RWPE2 (cell line): ENCODE results near the gene TMUB2.

Source experiments
- ATAC-seq: fragments of 200-7000 bp; cut with Tn5 transposase; 3 replicates; pipeline ENCODE4 v1.9.1; 2021; ENCODE audit warnings: low read depth
- DNase-seq: peaks from one replicate; pipeline ENCODE4 v3.0.0-alpha.2; 2020; ENCODE audit warnings: low spot score
- H3K27ac ChIP-seq: fragments of 450-650 bp; 2 replicates; pipeline ENCODE4 v1.5.1; 2017; ENCODE audit warnings: mild to moderate bottlenecking; ENCODE audit not compliant: poor library complexity, severe bottlenecking
- H3K27me3 ChIP-seq: fragments of 250-450 bp; sonication (Bioruptor Pico); 2 replicates; pipeline ENCODE4 v1.5.1; 2021; ENCODE audit warnings: mild to moderate bottlenecking, moderate library complexity; ENCODE audit not compliant: insufficient read depth, poor library complexity, severe bottlenecking
- H3K36me3 ChIP-seq: fragments of 250-450 bp; sonication (Bioruptor Pico); 2 replicates; pipeline ENCODE4 v1.5.1; 2020; ENCODE audit warnings: low read depth, mild to moderate bottlenecking, moderate library complexity
- H3K4me1 ChIP-seq: fragments of 250-450 bp; sonication (Bioruptor Pico); 2 replicates; pipeline ENCODE4 v1.5.1; 2021; ENCODE audit warnings: mild to moderate bottlenecking, moderate library complexity; ENCODE audit not compliant: insufficient read depth, poor library complexity, severe bottlenecking
- H3K4me3 ChIP-seq: fragments of 250-450 bp; sonication (Bioruptor Pico); 2 replicates; pipeline ENCODE4 v1.5.1; 2021; ENCODE audit warnings: mild to moderate bottlenecking, moderate library complexity; ENCODE audit not compliant: severe bottlenecking
- H3K9me3 ChIP-seq: fragments of 250-450 bp; sonication (Bioruptor Pico); 2 replicates; pipeline ENCODE4 v1.5.1; 2021; ENCODE audit warnings: mild to moderate bottlenecking, moderate library complexity; ENCODE audit not compliant: severe bottlenecking
- TF ChIP-seq, protein P1 (sequence below): fragments of 450-650 bp; IDR thresholded peaks from one replicate; pipeline ENCODE4 v1.5.1; 2017; ENCODE audit warnings: mild to moderate bottlenecking, moderate library complexity; ENCODE audit not compliant: poor library complexity, severe bottlenecking

Gene TMUB2

DNA sequence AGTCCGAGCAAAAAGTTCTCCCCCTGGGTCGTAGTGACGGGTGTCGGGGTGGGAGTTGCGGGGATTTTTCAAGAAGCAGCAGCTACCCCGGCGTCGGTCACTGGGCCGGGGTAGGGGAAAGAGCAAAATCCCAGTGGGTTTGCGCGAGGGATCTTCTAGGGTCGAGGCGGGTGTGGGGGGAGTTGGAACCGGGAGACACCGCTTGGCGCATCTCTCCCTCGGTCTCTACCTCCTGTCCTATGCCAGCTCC, 35.0 kb downstream of the TMUB2 start:
- TF ChIP-seq, protein P1, sequence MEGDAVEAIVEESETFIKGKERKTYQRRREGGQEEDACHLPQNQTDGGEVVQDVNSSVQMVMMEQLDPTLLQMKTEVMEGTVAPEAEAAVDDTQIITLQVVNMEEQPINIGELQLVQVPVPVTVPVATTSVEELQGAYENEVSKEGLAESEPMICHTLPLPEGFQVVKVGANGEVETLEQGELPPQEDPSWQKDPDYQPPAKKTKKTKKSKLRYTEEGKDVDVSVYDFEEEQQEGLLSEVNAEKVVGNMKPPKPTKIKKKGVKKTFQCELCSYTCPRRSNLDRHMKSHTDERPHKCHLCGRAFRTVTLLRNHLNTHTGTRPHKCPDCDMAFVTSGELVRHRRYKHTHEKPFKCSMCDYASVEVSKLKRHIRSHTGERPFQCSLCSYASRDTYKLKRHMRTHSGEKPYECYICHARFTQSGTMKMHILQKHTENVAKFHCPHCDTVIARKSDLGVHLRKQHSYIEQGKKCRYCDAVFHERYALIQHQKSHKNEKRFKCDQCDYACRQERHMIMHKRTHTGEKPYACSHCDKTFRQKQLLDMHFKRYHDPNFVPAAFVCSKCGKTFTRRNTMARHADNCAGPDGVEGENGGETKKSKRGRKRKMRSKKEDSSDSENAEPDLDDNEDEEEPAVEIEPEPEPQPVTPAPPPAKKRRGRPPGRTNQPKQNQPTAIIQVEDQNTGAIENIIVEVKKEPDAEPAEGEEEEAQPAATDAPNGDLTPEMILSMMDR: no peak
- H3K4me3 ChIP-seq: peak overlapping the region; percentile 83
- H3K27ac ChIP-seq: peak overlapping the region; percentile 95

DNA sequence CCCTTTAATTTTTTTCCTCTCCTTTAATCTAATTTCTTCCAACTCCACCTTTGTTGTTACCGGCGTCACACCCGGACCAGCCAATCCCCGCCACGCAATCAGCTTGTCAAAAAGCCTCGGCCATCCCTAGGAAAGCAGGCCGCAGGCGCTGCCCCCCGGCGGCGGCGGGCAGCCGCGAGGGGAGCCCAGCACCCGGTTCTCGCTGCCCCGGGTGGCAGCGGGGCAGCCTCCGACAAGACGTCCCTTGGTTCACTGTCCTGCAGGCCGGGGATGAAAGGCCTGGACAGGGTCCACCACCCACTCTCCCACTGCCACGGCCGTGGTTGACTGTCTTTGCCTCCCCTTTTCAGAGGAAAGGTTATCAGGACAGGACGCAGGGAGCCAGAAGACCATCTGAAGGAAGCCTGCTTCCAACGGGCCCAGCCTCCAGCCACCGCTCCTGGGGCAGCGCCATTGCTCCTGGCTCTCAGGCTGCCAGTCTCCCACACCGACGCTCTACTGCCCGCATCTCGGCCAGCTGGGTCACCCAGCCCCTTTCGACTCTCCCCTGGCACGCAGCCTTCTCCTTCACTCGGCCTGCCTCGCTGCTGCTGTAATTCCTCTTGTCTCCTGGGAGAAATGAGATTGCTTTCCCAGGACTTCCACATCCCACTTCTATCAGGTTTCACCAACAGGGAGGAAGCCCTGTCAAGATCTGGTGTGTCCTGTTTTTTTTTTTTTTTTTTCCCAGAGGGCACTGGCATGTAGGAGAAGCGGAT, 35.5 kb downstream of the TMUB2 start:
- peaks cover 19% of the 10 kb centered on the region for H3K4me1 ChIP-seq
- no peaks in the 10 kb centered on the region for H3K9me3 ChIP-seq
- peak overlapping the region; percentile 83 for H3K4me3 ChIP-seq
- peaks cover 2% of the 10 kb centered on the region for H3K36me3 ChIP-seq
- H3K27me3 ChIP-seq: no peaks in the 10 kb centered on the region
- DNase-seq (peak; percentile 85), ATAC-seq (peak; percentile 32)
- TF ChIP-seq, protein P1: peak; percentile 29
- H3K27ac ChIP-seq: peak overlapping the region; percentile 95

More for the DNA sequence above, 35.0 kb downstream of the TMUB2 start:
- ATAC-seq (no peak), DNase-seq (no peak)
- H3K9me3 ChIP-seq: no peaks in the 10 kb centered on the region
- peaks cover 7% of the 10 kb centered on the region for H3K36me3 ChIP-seq
- H3K4me1 ChIP-seq: peaks cover 19% of the 10 kb centered on the region
- H3K27me3 ChIP-seq: no peaks in the 10 kb centered on the region

DNA sequence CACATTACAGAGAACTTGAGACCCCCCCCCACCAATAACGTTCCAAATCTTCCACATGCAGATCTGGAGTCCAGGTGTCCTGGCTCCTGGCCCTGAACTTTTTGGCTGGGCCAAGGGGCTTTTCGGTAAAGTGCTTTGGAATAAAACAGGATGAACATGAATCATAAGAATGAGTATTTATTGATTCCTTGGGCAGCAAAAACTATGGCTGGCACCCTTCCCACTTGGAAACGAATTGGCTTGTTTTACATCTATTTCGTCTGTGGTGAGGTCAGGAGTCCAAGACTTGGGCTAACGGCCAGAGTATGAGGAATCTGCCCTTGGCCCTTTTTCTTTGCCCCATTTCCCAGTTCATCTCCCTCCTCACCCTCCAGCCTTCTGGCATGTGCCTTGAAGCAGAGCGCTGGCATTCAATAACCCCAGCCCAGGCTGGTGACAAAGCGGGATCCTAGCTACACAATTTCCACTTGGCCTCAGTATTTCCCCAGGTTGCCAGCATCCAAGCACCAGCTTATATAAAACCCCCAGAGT, 36.8 kb downstream of the TMUB2 start:
- TF ChIP-seq, protein P1: no peak
- Histone ChIP-seq H3K36me3 (no peaks in the 10 kb centered on the region), H3K27ac (peak overlapping the region; percentile 95), H3K4me1 (peaks cover 19% of the 10 kb centered on the region), H3K4me3 (no peak overlapping the region), H3K27me3 (no peaks in the 10 kb centered on the region), H3K9me3 (no peaks in the 10 kb centered on the region)
- DNase-seq: peak; percentile 74
- no peak for ATAC-seq

DNA sequence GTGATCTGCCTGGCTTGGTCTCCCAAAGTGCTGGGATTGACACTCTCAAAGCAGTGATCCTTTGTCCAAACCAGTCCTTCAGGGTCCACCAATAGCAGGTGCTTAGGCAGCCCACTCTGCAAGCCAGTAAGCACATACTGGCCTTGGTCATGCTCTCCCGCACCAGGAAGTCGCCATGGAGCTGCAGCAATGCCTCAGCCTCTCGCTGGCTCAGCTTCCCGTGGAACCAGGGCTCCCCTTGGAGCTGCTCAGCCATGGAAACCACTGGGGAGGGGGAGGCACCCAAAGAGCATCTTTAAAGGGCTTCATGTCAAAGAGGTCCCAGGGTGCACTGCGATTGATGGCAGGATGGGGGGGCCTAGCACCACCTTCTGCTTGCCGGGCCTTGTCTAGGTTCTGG, 42.3 kb downstream of the TMUB2 start:
- Histone ChIP-seq H3K4me1 (no peaks in the 10 kb centered on the region), H3K36me3 (no peaks in the 10 kb centered on the region), H3K9me3 (no peaks in the 10 kb centered on the region), H3K4me3 (no peak overlapping the region), H3K27me3 (no peaks in the 10 kb centered on the region), H3K27ac (no peak overlapping the region)
- ATAC-seq (no peak), DNase-seq (no peak)
- TF ChIP-seq, protein P1: no peak

DNA sequence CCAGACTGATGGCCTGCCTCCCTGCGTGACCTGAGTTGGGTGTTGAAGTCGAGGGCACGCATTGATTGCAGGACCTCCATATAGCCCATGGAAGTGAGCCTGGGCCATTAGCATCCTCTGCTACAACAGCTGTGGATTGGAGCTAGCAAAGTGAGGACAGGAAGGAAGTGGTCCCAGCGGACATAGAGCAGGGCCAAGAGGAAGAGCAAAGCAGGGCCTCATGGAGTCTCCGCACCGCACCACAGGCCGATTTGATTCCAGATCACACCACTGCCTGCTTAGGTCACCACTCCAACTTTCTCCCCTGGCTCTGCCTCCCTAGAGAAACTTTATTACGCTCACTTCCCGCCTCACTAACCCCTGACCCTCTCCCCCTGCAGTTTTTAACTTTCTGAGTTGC, 43.4 kb downstream of the TMUB2 start:
- TF ChIP-seq, protein P1: no peak
- DNase-seq: no peak
- Histone ChIP-seq H3K4me1 (peaks cover 8% of the 10 kb centered on the region), H3K27me3 (no peaks in the 10 kb centered on the region), H3K27ac (no peak overlapping the region), H3K4me3 (no peak overlapping the region), H3K9me3 (no peaks in the 10 kb centered on the region), H3K36me3 (no peaks in the 10 kb centered on the region)
- no peak for ATAC-seq
